Progenitor cell of endocrine pancreas (in vitro differentiated cells): Measurements from ENCODE around the gene TNNI3K. TPM values are rescaled to one million over a fixed set of nuclear protein-coding genes. Genes with fewer than 3 reads are reported as not detected.

Experiments
- DNase-seq: peaks from one replicate; pipeline ENCODE4 v3.0.0; 2021; ENCODE audit warnings: low spot score; ENCODE audit not compliant: unreplicated experiment
- H3K27ac Mint-ChIP-seq: 2 replicates; pipeline ENCODE4 v1.8.0; 2021; ENCODE audit warnings: mild to moderate bottlenecking, moderate library complexity, mixed read lengths
- H3K27me3 Mint-ChIP-seq: 2 replicates; pipeline ENCODE4 v1.8.0; 2021; ENCODE audit warnings: mixed read lengths
- H3K36me3 Mint-ChIP-seq: 2 replicates; pipeline ENCODE4 v1.8.0; 2022; ENCODE audit warnings: mixed read lengths; ENCODE audit not compliant: insufficient read depth
- H3K4me1 Mint-ChIP-seq: 2 replicates; pipeline ENCODE4 v1.8.0; 2021; ENCODE audit warnings: low read depth, mixed read lengths
- H3K4me3 Mint-ChIP-seq: 2 replicates; pipeline ENCODE4 v1.8.0; 2021; ENCODE audit warnings: low read depth, mild to moderate bottlenecking, moderate library complexity, mixed read lengths
- H3K9me3 Mint-ChIP-seq: 2 replicates; pipeline ENCODE4 v1.8.0; 2021; ENCODE audit warnings: low read depth, mixed read lengths
- CTCF ChIP-seq: fragments of 200-600 bp; sonication (generic); IDR thresholded peaks from one replicate; pipeline ENCODE4 v1.5.0; 2021; ENCODE audit warnings: antibody characterized with exemption, mild to moderate bottlenecking; ENCODE audit not compliant: unreplicated experiment
- total RNA-seq: library from RNA; stranded (reverse); gene quantifications from 2 replicates; pipeline ENCODE4 v1.2.1, GENCODE V29; 2021

TNNI3K gene
- total RNA-seq, 1 donor from 2014 or later = not detected

- DNase-seq = no peak
- Mint-ChIP-seq H3K9me3 (no peaks in the 10 kb centered on the region), H3K27me3 (no peaks in the 10 kb centered on the region), H3K36me3 (no peaks in the 10 kb centered on the region), H3K4me1 (no peaks in the 10 kb centered on the region), H3K4me3 (no peak overlapping the region), H3K27ac (no peak overlapping the region)
- no peak for TF ChIP-seq CTCF
These were observed 218.1 kb downstream of the TNNI3K start for GRCh38 chr1:74453277-74453676.

- Mint-ChIP-seq H3K27ac (no peak overlapping the region), H3K4me3 (no peak overlapping the region), H3K4me1 (peaks cover 3% of the 10 kb centered on the region), H3K27me3 (no peaks in the 10 kb centered on the region), H3K36me3 (no peaks in the 10 kb centered on the region), H3K9me3 (no peaks in the 10 kb centered on the region)
- no peak for DNase-seq
- TF ChIP-seq CTCF = no peak
These were observed 220.2 kb downstream of the TNNI3K start for GRCh38 chr1:74455390-74455789.

GRCh38 chr1:74457253-74457652, 222.1 kb downstream of the TNNI3K start:
- no peak overlapping the region for H3K27ac Mint-ChIP-seq
- H3K4me1 Mint-ChIP-seq = peaks cover 3% of the 10 kb centered on the region
- H3K4me3 Mint-ChIP-seq = no peak overlapping the region
- no peak for DNase-seq
- H3K9me3 Mint-ChIP-seq = no peaks in the 10 kb centered on the region
- no peaks in the 10 kb centered on the region for H3K36me3 Mint-ChIP-seq
- H3K27me3 Mint-ChIP-seq = no peaks in the 10 kb centered on the region
- TF ChIP-seq CTCF = no peak

GRCh38 chr1:74463333-74463988, 228.3 kb downstream of the TNNI3K start:
- peaks cover 7% of the 10 kb centered on the region for H3K9me3 Mint-ChIP-seq
- H3K27me3 Mint-ChIP-seq = no peaks in the 10 kb centered on the region
- DNase-seq = no peak
- peaks cover 16% of the 10 kb centered on the region for H3K4me1 Mint-ChIP-seq
- H3K36me3 Mint-ChIP-seq = peaks cover 1% of the 10 kb centered on the region
- TF ChIP-seq CTCF = no peak
- H3K27ac Mint-ChIP-seq = no peak overlapping the region
- no peak overlapping the region for H3K4me3 Mint-ChIP-seq

GRCh38 chr1:74464037-74464436, 228.8 kb downstream of the TNNI3K start:
- Mint-ChIP-seq H3K27me3 (no peaks in the 10 kb centered on the region), H3K36me3 (peaks cover 1% of the 10 kb centered on the region), H3K9me3 (peaks cover 7% of the 10 kb centered on the region), H3K27ac (no peak overlapping the region), H3K4me1 (peaks cover 16% of the 10 kb centered on the region), H3K4me3 (no peak overlapping the region)
- DNase-seq = no peak
- TF ChIP-seq CTCF = no peak
